NCI-H1436 (cell line): ENCODE results near the gene KRT82.
"Not testable (repeated sequence)": the region's sequence is repeated elsewhere in the genome, so short reads cannot be mapped to it uniquely, and the experiment has no call there.

ENCODE experiments used
- DNase-seq: peaks from one replicate; lab custom pipeline; 2025; lab: John Stamatoyannopoulos, UW

The KRT82 gene

DNA sequence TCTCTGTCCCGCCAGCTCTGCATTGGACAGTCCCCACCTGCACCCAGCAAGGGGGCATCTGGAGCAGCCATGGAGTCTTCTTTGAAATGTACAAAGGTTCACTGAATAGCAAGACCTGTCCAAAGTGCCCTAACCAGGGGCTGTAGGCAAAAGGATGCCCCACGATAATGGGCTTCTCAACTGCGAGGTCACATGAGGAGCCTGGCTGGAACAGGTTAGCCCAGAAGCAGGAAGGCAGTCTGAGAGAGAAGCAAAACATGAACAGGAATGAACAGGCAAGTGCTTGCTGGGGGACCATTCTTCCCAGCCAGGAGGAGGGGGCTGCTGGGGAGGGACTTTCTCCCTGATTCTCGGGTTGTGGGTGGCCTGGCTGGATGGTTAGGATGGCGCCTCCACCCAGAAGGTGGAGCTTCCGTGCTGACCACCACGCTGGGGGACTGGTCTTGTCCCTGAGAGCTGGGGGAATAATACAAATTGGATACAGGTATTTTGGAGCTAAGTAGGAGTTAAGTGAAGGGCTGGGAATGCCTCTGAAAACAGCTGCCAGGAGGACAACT is 46.0 kb downstream of the KRT82 start:
- no peak for DNase-seq

DNA sequence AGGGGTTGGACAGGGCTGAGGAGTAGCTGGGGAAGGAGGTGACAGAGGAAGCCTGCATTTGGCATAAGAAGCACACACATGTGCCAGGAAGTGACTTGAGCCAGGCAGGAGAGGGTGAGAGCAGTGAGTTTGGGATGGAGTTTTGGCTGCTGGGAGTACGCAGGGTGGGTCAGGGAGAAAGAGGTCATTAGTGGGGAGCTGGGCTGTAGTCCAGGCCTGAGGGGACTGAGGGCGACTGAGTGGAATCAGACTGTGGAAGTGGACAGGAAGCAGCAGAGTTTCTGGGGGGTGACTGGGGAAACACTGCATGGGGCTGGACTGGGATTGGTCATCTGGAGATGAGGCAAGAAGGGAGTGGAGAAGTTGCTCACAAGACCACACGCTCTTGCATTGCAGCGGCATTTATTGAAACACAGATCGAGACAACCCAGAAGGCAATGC is 46.5 kb downstream of the KRT82 start:
- no peak for DNase-seq

DNA sequence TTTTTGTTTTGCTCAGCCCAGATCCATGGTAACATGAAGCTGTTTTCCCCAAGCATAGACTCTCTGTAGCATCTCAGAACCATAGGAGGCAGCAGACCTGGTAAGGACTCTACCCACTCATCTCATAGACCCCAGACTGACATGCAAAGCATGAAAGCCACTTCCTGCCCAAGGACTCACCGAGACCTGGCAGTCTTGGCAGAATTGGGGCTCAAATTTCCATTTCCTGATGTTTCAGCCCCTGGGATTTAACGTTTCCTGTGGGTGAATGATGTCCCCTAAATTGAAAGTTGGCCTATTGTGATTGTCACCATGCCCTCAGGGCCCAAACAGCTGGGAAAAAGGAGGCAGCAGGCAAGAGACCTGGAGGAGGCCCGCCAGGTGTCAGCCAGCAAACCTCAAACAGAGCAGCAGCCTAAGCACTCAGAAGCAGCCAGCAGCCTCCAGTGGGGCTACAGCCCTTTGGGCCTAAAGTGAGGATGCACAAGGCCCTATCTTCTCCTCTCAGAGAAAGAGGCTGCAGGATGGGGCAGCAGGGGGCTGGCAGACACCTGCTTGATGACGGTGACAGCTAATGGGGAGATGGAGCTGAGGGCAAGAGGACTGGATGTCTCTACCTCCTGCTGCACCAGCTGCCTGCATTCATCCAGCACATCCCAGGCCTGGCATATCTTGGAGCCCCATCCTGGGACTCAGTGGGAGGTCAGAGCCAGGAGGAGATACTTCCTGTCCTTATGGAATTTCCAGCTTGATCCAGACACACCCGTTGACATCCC is 47.4 kb downstream of the KRT82 start:
- no peak for DNase-seq

DNA sequence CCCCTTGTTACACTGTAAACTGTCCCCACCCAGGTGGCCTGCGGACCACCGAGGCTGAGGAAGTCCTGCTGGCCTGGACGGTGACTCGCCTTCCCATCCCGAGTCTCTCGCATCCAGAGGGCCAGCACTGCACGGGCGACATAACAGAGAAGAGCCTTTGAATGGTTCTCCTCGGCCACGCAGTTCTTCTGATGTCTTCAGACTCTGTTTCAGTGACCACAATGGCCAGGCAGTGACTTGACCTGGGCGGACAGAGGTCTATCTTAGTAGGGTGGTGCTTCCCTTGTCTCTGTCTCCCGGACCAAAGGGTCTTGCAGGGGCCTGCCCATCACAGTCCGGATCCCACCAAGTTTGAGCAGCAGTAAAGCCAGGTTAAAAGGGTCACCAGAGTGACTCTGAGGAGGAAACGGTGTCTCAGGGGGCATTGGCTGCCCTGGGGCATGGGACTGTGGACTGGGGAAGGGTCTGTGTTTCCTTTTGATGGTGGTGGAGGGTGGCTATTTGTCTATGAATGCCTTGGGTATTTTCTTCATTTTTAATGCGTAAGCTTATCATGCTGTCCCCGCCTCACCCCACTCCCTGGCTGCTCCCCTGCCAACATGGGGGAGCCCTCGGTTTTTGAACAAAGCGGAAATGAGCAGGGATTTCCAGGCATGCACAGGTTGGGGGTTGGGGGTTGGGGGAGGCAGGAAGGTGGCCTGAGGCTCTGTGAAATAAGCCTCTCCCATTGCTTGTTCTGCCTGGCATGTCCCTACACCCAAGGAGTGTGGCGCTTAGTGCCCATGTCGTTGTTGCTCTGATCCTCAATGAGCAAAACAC is 49.2 kb downstream of the KRT82 start:
- DNase-seq: no peak

DNA sequence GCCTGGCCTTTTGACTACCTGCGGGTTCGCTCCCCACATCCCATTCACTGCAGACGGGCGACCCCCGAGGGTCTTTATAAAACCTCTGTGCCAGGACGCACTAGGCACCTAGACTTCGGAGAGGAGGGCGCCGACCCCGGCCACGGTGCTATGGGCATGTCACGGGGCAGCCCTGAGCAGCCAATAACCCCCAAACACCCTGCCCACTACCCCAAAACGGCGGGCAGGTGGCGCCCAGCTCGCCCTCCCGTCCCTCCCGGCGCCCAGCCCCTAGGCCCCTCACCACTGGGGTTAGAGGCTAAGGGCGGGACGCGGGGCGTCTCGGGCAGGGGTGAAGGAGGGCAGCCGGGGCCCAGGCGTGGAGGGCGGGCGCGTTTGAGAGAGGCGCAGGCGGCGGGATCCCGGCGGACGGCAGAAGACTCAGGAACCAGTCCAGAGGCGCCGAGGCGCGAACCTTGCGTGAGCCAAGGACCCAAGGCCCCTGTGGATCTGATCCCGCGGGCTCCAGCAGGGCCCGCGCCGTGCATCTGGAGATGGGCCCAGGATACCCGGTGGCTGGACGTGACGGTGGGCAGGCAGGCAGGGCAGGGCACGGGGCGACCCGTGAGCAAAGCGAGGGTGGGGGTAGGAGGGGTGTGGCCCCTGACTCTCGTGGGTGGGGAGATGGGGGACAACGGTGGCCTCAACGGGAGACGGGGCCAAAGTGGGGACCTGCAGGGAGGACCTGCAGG is 49.9 kb downstream of the KRT82 start:
- no peak for DNase-seq

DNA sequence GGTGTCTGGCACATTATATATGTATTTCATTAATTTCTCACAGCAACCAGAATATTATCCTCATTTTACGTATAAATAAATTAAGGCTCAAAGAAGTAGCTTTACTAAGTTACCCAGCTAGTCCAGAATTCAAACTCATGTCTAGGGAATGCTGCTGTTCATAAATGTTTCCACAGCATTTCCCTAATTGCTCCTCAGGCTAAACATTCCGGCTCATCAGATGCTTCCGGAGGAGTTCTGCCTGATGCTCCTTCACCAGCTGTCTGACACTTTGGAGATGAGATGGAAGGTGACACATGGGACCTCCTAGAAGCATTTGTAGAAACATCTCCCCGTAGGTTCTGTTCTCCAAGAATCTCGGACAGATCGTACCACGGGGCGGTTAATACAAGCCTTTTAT is 51.0 kb downstream of the KRT82 start:
- DNase-seq: no peak

DNA sequence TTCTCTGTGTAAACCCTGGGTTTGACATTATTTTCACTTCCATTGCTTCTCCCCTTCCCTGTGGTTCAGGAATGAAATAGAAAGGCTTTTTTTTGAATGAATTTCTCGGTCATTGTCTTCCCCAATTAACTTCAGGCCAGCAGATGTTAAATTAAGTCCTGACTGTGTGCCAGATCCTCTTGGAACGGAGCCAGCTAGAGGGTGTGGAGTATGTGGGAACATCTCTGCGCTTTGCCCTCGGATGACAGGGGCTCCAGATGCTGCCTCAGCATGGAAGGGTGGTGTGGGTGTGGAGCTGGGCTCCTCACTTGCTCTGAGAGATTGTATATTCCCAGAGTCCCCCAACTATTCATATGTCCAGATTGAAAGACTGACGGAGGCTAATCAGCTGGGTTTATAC is 51.9 kb downstream of the KRT82 start:
- DNase-seq: no peak

DNA sequence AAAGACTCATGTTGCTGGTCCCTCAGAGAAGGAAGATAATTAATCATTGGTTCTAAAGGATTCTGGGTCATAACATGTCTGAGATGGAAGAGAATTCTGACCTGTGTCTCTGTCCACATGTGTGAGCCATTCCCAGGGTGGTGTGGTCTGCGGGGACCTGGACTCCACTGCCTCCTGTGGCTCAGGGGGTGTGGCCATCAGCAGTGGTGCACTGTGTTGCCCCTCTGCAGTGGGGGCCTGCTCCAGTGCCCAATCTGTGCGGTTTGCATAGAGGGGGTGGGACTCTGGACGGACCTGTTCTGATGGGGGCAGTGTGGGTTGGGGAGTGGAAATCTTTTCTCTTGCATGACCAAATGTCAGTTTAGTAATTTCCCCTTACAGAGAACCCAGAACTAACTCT is 52.4 kb downstream of the KRT82 start:
- no peak for DNase-seq

DNA sequence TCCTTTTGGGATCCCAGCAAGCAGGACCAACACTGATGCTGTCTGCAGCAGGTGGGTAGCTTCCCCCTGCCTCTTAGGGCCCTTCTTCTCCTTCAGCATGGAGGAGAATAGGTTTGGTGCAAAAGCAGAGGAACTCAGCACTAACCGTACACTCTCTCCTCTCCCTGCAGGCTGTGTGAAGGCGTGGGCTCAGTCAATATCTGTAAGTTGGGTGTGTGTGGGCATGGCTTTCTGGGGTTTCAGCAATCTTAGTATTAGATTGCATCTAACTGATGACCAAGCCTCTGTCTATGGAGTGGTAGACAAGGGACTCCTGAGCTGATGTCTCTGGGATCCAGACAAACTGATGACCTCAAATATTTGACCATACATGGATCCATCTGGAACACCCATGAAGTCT is 53.2 kb downstream of the KRT82 start:
- DNase-seq: no peak

DNA sequence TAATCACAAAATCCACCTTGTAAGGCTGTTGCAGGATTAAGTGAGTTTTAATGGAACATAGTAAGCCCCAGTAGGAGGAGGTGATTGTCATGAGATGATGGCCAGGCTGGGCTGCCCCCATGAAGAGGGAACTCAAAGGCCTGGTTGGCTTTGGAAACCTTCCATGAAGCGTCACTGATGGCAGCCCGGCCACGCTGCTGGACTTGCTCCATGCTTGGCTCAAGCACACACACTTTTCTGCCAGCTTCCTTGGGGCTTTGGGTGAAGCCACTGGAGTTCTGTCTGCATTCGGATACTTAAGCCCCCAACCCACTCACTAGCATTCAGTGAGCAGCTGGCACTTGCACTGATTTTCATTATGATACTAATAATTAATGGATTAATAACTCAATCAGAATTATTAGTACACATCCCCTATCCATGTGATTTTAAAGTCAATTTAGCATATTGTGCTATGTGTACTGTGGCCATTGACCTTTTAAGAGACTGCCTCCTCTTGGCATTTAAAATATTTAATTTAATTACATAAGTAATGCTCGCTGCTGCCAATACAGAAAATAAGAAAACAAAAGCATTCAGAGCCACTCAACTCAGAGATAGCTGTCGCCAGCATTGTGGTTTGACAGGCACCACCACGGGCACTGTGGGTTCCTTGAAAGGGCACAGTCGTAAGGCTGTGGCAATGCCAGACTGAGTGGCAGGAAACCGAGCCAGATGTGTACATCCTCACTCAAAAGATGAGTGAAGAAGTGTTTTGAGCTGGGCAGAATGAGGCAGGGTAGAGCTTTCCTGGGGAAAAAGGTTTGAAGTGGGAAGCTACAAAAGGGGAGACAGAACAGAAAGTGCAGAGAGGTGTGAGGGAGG is 54.7 kb downstream of the KRT82 start:
- DNase-seq: no peak

DNA sequence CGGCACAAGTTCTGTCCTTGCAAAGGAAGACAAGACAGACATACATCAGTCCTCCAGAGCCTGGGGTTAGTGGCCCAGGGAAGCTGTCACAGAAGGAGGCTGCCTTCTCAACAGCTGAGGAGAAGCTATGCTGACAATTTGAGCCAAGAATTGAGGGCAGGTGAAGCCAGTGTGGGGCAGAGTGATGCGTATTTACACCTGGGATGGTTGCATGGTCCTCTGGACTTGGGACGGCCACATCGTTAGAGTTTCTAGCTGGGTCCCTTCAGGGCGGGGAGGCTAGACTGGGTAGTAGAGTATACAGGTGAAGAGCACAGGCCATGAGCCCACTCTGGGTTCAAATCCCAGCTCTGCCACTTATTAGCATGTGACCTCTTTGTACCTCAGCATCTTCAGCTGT is 55.3 kb downstream of the KRT82 start:
- DNase-seq: no peak

DNA sequence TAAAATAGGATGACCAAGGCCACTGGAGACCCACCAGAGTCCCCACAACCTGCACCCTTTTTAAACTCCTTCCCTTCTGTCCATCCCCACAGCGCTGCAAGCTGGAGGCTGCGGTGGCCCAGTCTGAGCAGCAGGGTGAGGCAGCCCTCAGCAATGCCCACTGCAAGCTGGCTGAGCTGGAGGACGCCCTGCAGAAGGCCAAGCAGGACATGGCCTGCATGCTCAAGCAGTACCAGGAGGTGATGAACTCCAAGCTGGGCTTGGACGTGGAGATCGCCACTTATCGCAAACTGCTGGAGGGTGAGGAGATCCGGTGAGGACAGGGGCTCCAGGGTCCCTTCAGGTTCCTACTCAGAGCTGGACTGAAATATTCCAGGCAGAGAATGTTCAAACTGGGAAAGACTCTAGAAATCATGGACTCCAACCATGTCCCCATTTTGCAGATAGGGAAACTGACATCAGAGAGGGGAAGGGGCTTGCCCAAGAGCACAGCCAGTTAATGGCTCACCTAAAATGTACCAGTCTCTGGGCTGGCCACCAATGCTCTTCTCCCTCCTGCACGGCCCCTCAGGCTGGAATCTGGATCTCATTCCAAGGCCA is 56.0 kb downstream of the KRT82 start:
- DNase-seq: no peak

DNA sequence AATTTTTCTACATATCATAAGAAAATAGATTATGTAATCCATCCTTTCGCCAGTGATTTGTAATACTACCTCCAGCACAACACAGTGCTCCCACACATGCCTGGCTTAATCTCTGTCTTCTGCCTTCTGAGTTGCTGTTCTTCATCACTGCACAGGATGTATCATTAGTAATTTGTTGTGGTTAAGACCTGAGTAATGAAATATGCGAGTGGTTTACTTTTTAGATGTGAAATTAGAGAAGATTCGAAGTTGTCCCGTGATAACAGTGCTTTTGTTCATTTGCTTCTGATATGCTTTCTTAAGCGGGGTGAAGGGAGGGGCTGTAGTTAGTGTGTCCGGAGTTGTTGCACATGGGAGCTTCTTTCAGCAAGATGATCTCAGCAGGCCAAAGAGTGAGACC is 56.9 kb downstream of the KRT82 start:
- no peak for DNase-seq

DNA sequence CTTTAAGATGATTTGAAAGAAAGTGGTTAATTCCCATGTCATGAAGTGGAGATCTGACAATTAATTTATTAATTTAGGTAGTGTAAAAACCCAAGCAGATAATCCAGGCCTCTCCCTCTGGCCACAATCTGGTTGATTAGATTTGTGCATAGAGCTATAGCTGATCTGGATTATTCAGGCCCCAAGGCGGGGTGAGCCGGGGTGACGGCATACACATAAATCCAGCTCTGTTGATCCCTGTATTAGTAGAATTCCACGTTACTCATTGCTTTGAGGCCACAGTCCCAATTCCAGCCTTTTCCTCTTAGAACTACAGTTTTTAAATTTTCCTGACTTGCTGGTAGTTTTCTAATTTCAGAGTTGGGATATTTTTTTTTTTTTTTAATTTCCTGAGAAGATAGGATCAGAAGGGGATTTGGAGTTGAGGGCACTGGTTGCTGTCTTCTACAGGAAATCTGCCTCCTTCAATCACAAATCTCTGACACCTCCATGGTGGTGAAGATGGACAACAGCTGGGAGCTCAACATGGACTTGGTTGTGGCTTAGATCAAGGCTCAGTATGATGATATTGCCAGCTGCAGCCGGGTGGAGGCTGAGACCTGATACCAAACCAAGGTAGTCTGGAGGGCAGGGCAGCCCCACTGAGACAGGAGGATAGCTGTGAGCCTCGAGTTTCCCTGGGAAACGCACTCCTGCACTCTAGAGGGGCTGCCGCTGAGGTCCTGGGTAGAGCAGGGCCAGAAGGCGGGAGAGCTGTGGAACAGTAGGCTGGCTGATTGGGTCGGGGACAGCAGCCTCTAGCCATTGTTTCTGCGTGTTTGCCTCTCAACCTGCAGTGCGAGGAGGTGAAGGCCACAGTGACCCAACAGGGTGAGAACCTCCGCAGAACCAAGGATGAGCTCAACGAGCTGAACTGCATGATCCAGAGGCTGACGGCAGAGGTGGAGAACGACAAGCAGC is 58.3 kb downstream of the KRT82 start:
- no peak for DNase-seq

DNA sequence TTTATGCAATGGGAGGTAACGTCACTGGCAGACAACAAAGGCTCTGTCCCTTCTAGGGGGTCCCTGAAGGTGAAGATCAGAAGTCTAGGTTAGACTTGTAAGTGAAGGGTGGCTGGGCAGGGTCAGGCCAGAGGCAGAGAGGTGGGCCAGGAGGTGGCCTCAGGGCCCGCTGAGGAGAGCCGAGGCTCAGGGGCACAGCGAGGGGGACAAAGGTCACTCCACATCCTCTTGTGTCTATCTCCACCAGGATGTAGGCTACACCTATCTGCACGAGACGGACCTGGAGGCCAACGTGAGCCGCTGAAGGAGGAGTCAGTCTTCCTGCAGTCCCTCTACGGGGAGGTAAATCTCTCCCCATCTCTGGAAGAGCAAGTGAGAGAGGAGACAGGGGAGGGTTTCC is 59.1 kb downstream of the KRT82 start:
- DNase-seq: no peak

DNA sequence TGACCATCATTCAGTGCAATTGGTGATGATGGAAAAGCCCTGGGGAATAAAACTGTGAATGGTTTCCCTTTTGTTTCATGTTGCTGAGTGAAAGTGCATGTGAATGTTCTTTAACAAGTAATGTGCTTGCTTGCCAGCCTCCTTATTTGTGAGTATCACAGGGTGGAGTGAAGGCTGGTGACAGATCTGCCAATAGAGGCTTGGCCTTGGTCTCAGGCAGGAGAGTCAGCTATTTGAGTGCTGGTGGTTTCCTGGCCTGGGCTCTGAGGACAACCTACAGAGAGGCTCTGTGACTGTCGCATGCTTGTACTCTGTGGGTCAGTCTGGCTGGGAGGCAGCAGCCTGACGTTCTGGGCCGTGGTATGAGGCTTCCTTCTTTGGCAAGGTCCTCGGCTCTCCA is 59.5 kb downstream of the KRT82 start:
- DNase-seq: no peak

DNA sequence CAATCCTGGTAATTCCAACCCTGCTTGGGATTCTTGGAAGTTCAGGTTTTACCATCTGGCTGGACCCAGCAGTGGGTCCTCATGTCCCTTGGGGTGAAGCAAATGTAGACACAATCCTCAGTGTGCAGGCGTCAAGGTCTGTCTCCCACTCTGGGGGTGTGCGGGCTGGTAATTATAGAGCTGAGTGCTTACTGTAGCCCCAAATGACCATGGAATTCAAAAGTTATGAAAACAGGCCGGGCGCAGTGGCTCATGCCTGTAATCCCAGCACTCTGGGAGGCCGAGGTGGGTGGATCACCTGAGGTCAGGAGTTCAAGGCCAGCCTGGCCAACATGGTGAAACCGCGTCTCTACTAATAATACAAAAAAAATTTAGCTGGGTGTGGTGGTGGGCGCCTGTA is 61.1 kb downstream of the KRT82 start:
- not testable (repeated sequence) for DNase-seq

DNA sequence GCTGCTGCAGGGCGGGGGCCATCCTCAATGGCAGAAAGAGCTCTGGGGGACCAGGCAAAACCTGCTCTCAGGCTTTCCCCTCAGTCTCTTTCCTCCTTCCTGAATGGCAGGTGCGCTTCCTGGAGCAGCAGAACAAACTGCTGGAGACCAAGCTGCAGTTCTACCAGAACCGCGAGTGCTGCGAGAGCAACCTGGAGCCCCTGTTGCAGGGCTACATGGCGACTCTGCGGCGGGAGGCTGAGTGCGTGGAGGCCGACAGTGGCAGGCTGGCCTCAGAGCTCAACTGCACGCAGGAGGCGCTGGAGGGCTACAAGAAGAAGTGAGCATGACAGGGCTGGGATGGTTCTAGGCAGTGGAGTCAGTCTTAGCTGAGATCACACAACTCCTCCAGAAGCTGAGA is 62.0 kb downstream of the KRT82 start:
- no peak for DNase-seq
